SU-DHL-6 (cell line): ENCODE measurements around the gene SERINC3.

Experiments
- EZH2phosphoT487 ChIP-seq: fragments of 200-600 bp; sonication (generic), shearing (Covaris generic); conservative IDR thresholded peaks from 2 replicates; pipeline ENCODE4 v1.6.1; 2018; ENCODE audit warnings: mild to moderate bottlenecking, antibody characterized with exemption, low read length, moderate library complexity, mixed read lengths
- TF ChIP-seq, protein P1 (sequence below): fragments of 200-600 bp; sonication (generic); IDR thresholded peaks from one replicate; pipeline ENCODE4 v1.5.1; 2017; ENCODE audit warnings: antibody characterized with exemption, mild to moderate bottlenecking, low read length, moderate library complexity; ENCODE audit not compliant: insufficient read depth, poor library complexity, severe bottlenecking

DNA sequence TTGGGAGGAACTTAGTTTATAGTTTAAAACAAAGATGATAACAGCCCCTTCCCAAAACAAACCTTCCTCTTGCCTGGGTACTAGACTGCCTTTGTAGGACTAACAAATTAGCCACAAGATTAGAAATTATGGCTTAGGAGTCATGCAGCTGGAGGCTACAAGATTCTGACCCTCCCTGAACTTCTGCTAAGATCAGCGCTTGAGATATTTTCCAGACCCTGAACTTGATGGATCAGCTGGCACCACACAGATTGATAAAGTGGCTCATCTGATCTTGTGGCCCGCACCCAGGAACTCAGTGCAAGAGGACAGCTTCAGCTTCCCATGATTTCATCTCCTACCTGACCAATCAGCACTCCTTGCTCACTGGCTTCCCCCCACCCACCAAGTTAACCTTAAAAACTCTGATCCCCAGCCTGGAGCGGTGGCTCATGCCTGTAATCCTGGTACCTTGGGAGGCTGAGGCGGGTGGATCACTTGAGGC lies 5.9 kb upstream of the SERINC3 start:
- TF ChIP-seq, protein P1, sequence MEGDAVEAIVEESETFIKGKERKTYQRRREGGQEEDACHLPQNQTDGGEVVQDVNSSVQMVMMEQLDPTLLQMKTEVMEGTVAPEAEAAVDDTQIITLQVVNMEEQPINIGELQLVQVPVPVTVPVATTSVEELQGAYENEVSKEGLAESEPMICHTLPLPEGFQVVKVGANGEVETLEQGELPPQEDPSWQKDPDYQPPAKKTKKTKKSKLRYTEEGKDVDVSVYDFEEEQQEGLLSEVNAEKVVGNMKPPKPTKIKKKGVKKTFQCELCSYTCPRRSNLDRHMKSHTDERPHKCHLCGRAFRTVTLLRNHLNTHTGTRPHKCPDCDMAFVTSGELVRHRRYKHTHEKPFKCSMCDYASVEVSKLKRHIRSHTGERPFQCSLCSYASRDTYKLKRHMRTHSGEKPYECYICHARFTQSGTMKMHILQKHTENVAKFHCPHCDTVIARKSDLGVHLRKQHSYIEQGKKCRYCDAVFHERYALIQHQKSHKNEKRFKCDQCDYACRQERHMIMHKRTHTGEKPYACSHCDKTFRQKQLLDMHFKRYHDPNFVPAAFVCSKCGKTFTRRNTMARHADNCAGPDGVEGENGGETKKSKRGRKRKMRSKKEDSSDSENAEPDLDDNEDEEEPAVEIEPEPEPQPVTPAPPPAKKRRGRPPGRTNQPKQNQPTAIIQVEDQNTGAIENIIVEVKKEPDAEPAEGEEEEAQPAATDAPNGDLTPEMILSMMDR: no peak
- TF ChIP-seq EZH2phosphoT487: no peak
